HepG2 (cell line): ENCODE measurements around the gene MRPL10. TPM values are rescaled to one million over a fixed set of nuclear protein-coding genes. Genes with fewer than 3 reads are reported as not detected.

ENCODE experiments used
- CREB1 ChIP-seq, 2 experiments: fragments of 450-650 bp in 1 of 2; IDR thresholded peaks; 2 replicates each; pipeline ENCODE4 v1.6.1; 2016 to 2017; ENCODE audit warnings: control low read depth in 1 of 2, mild to moderate bottlenecking in 1 of 2, missing compliant biosample characterization in 1 of 2, missing genetic modification characterization in 1 of 2
- DNMT3B ChIP-seq: conservative IDR thresholded peaks from 2 replicates; pipeline ENCODE4 v1.6.1; 2016; ENCODE audit warnings: missing biosample characterization, control low read depth
- FOXA3 ChIP-seq: IDR thresholded peaks from 2 replicates; pipeline ENCODE4 v1.6.1; 2016; ENCODE audit warnings: missing genetic modification reagents, missing compliant biosample characterization
- FOXM1 ChIP-seq: sonication (generic); formaldehyde crosslinking; IDR thresholded peaks from 2 replicates; pipeline ENCODE4 v1.5.0; 2020; ENCODE audit warnings: missing genetic modification reagents
- FOXP1 ChIP-seq, 2 experiments: fragments of 450-650 bp in 1 of 2; IDR thresholded peaks; 2 replicates each; pipeline ENCODE4 v1.6.1; 2017 to 2018; ENCODE audit warnings: antibody characterized with exemption in 1 of 2
- GTF3A ChIP-seq: sonication (generic); formaldehyde crosslinking; conservative IDR thresholded peaks from 2 replicates; pipeline ENCODE4 v1.4.0; 2020; ENCODE audit warnings: mild to moderate bottlenecking, missing genetic modification reagents
- KLF11 ChIP-seq: IDR thresholded peaks from 2 replicates; pipeline ENCODE4 v1.6.1; 2016; ENCODE audit warnings: missing compliant biosample characterization
- PAF1 ChIP-seq: IDR thresholded peaks from 2 replicates; pipeline ENCODE4 v1.6.1; 2016; ENCODE audit warnings: missing genetic modification reagents, missing compliant biosample characterization
- POLR2AphosphoS5 ChIP-seq: IDR thresholded peaks from 2 replicates; pipeline ENCODE4 v1.6.1; 2012; ENCODE audit warnings: low read depth, low read length
- RCOR2 ChIP-seq: IDR thresholded peaks from 2 replicates; pipeline ENCODE4 v1.6.1; 2016; ENCODE audit warnings: missing biosample characterization, missing genetic modification reagents
- SRY ChIP-seq: sonication (generic); formaldehyde crosslinking; IDR thresholded peaks from 2 replicates; pipeline ENCODE4 v1.8.0; 2022; ENCODE audit warnings: mild to moderate bottlenecking, missing genetic modification reagents
- ZBTB21 ChIP-seq: sonication (generic); formaldehyde crosslinking; IDR thresholded peaks from 2 replicates; pipeline ENCODE4 v1.4.0; 2020; ENCODE audit warnings: missing genetic modification reagents
- ZNF205 ChIP-seq: IDR thresholded peaks from 2 replicates; pipeline ENCODE4 v1.6.1; 2018; ENCODE audit warnings: missing biosample characterization, missing genetic modification reagents
- ZNF276 ChIP-seq: sonication (generic); formaldehyde crosslinking; IDR thresholded peaks from 2 replicates; pipeline ENCODE4 v1.4.0; 2020; ENCODE audit warnings: mild to moderate bottlenecking, low read depth, missing genetic modification reagents
- ZNF543 ChIP-seq: sonication (generic); formaldehyde crosslinking; IDR thresholded peaks from 2 replicates; pipeline ENCODE4 v1.4.0; 2020; ENCODE audit warnings: mild to moderate bottlenecking, missing genetic modification reagents
- ZNF782 ChIP-seq: sonication (generic); formaldehyde crosslinking; IDR thresholded peaks from 2 replicates; pipeline ENCODE4 v1.4.0; 2020; ENCODE audit warnings: missing genetic modification reagents, mild to moderate bottlenecking, borderline replicate concordance
- ZSCAN20 ChIP-seq: sonication (generic); formaldehyde crosslinking; IDR thresholded peaks from 2 replicates; pipeline ENCODE4 v1.4.0; 2020; ENCODE audit warnings: missing genetic modification reagents, mild to moderate bottlenecking, borderline replicate concordance
- ZSCAN9 ChIP-seq: IDR thresholded peaks from 2 replicates; pipeline ENCODE4 v1.6.1; 2016; ENCODE audit warnings: borderline replicate concordance
- polyA plus RNA-seq, 8 experiments: library from polyadenylated mRNA; depleted of rRNA in 3 of 8; stranded (reverse) in 7 of 8; unstranded in 1 of 8; fragments of >200 nt; fragmentation: Illumina TruSeq in 4 of 8; extraction: Trizol in 4 of 8; gene quantifications; 2 replicates each; pipeline versions ENCODE4 v1.2.1 to v1.2.3, GENCODE V29; 2011 to 2016; ENCODE audit warnings: low read depth in 4 of 8, missing spikeins in 1 of 8, mixed read lengths in 1 of 8; ENCODE audit not compliant: insufficient read depth in 1 of 8
- total RNA-seq, 5 experiments: library from RNA; depleted of rRNA; stranded (reverse); fragments of >200 nt; fragmentation: Illumina TruSeq; extraction: Trizol; gene quantifications; 2 replicates each; pipeline ENCODE4 v1.2.3, GENCODE V29; 2016; ENCODE audit warnings: low read depth in 1 of 5
- TF ChIP-seq, protein P1 (sequence below): sonication (generic); formaldehyde crosslinking; IDR thresholded peaks from 2 replicates; pipeline ENCODE4 v1.5.0; 2020; ENCODE audit warnings: missing genetic modification reagents
- TF ChIP-seq, protein P2 (sequence below): sonication (generic); formaldehyde crosslinking; IDR thresholded peaks from 2 replicates; pipeline ENCODE4 v1.5.0; 2020; ENCODE audit warnings: mild to moderate bottlenecking, missing genetic modification reagents
- TF ChIP-seq, protein P3 (sequence below): sonication (generic); formaldehyde crosslinking; IDR thresholded peaks from 2 replicates; pipeline ENCODE4 v1.9.0; 2022; ENCODE audit warnings: low read depth, missing genetic modification reagents
- TF ChIP-seq, protein P4 (sequence below): sonication (generic); formaldehyde crosslinking; IDR thresholded peaks from 2 replicates; pipeline ENCODE4 v1.9.0; 2021; ENCODE audit warnings: missing genetic modification reagents, borderline replicate concordance

The MRPL10 gene
- total and polyA plus RNA-seq, 2 of the 13 experiments (the other 11 are each of a cell fraction or from before 2014, with no cell fraction given): 56.7 to 149 TPM

DNA sequence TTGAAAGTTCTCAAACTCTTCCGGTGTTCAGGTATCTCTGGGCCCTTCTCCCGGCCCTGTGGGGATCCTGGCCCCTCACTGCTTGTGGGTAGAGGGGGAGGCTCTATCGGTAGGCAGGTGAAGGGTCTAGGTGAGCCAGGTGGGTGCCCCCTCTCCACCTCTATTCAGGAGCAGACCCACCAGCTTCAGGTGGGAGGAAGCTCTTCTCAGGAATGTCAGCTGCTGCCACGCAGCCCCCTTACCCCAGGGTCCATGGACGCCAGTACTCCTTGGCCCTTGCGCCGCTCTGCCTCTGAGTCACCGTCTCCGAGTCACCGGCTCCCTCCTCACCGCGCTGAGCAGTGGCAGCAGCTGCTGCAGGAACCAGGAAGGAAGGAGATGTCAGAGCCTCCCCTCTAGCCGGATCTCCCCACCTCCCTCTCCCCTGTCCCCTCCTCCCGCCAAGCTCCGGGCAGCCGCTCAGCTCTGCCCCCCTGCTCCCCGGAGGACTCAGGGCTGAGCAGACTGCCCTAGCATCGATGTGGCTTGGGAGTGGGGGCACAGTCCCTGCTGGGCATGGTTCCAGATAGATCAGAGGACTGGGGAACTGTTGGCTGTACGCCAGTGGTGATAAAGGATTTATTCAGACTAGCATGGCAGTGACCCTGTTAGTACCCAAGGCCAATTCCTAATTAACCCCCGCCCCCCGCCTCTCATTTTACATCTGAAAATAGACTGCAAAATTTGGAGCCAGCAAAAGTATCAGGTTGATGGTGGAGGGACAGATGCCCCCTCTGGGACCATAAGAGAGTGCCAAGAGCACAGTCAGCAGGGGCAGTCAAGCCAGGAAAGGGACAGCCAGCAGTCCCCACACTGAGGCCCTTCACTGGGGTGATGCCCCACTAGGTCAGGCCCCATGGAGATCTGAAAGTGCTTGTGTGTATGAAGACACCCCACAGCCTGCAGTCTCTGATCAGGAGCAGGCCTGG lies 9.6 kb downstream of the MRPL10 start, which contains the start of gene OSBPL7 (continued):
- TF ChIP-seq, protein P1, sequence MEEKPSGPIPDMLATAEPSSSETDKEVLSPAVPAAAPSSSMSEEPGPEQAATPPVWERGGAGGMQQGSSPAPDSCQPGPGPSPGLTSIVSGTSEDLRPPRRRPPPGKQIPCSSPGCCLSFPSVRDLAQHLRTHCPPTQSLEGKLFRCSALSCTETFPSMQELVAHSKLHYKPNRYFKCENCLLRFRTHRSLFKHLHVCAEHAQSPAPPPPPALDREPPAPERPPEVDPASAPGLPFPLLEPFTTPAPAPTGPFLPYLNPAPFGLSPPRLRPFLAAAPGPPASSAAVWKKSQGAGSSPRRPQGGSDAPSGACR: peak; percentile 94
- TF ChIP-seq GTF3A (CRISPR knock-in tag): no peak
- 0 out of 2 replicates have a peak, but pooled peaks have one; percentile 25 for TF ChIP-seq DNMT3B (CRISPR knock-in tag)
- TF ChIP-seq, protein P2, sequence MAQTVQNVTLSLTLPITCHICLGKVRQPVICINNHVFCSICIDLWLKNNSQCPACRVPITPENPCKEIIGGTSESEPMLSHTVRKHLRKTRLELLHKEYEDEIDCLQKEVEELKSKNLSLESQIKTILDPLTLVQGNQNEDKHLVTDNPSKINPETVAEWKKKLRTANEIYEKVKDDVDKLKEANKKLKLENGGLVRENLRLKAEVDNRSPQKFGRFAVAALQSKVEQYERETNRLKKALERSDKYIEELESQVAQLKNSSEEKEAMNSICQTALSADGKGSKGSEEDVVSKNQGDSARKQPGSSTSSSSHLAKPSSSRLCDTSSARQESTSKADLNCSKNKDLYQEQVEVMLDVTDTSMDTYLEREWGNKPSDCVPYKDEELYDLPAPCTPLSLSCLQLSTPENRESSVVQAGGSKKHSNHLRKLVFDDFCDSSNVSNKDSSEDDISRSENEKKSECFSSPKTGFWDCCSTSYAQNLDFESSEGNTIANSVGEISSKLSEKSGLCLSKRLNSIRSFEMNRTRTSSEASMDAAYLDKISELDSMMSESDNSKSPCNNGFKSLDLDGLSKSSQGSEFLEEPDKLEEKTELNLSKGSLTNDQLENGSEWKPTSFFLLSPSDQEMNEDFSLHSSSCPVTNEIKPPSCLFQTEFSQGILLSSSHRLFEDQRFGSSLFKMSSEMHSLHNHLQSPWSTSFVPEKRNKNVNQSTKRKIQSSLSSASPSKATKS (CRISPR knock-in tag): no peak
- no peak for TF ChIP-seq ZNF276
- no peak for TF ChIP-seq ZBTB21 (CRISPR knock-in tag)
- TF ChIP-seq, protein P3, sequence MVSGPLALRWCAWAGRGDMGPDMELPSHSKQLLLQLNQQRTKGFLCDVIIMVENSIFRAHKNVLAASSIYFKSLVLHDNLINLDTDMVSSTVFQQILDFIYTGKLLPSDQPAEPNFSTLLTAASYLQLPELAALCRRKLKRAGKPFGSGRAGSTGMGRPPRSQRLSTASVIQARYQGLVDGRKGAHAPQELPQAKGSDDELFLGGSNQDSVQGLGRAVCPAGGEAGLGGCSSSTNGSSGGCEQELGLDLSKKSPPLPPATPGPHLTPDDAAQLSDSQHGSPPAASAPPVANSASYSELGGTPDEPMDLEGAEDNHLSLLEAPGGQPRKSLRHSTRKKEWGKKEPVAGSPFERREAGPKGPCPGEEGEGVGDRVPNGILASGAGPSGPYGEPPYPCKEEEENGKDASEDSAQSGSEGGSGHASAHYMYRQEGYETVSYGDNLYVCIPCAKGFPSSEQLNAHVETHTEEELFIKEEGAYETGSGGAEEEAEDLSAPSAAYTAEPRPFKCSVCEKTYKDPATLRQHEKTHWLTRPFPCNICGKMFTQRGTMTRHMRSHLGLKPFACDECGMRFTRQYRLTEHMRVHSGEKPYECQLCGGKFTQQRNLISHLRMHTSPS (CRISPR knock-in tag): peak; percentile 70; the same call in 1 of the 2 replicates
- TF ChIP-seq ZSCAN9 (CRISPR knock-in tag): no peak
- no peak for TF ChIP-seq SRY (CRISPR knock-in tag)
- no peak for TF ChIP-seq FOXM1 (CRISPR knock-in tag)
- TF ChIP-seq ZSCAN20: no peak
- peak; percentile 55; the same call in 1 of the 2 replicates for TF ChIP-seq ZNF543
- TF ChIP-seq FOXA3: peak; percentile 48; the same call in 1 of the 2 replicates
- TF ChIP-seq, protein P4, sequence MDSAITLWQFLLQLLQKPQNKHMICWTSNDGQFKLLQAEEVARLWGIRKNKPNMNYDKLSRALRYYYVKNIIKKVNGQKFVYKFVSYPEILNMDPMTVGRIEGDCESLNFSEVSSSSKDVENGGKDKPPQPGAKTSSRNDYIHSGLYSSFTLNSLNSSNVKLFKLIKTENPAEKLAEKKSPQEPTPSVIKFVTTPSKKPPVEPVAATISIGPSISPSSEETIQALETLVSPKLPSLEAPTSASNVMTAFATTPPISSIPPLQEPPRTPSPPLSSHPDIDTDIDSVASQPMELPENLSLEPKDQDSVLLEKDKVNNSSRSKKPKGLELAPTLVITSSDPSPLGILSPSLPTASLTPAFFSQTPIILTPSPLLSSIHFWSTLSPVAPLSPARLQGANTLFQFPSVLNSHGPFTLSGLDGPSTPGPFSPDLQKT: no peak
- no peak for TF ChIP-seq RCOR2 (CRISPR knock-in tag)
- TF ChIP-seq POLR2AphosphoS5: peak; percentile 70
- TF ChIP-seq ZNF205 (CRISPR knock-in tag): peak; percentile 36; the same call in 1 of the 2 replicates
- TF ChIP-seq FOXP1 (IDR thresholded peaks at IDR 0.05): no peak
- TF ChIP-seq FOXP1 (CRISPR knock-in tag; IDR thresholded peaks at IDR 0.05): no peak
- no peak for TF ChIP-seq CREB1 (IDR thresholded peaks at IDR 0.05)
- no peak for TF ChIP-seq CREB1 (CRISPR knock-in tag; IDR thresholded peaks at IDR 0.05)
- TF ChIP-seq PAF1 (CRISPR knock-in tag): no peak
- TF ChIP-seq ZNF782 (CRISPR knock-in tag): no peak
- no peak for TF ChIP-seq KLF11 (CRISPR knock-in tag)
